SH-SY5Y (cell line): Measurements from ENCODE around the gene ANOS1.

Source experiments
- GATA2 ChIP-seq: IDR thresholded peaks from 2 replicates; pipeline ENCODE4 v1.6.1; 2011; ENCODE audit warnings: mild to moderate bottlenecking, low read depth, low read length
- GATA3 ChIP-seq: IDR thresholded peaks from 2 replicates; pipeline ENCODE4 v1.6.1; 2011; ENCODE audit warnings: low read depth, mild to moderate bottlenecking, low read length, moderate library complexity

ANOS1 gene

GRCh38 chrX:8728932-8729535, 2.9 kb downstream of the ANOS1 start:
- TF ChIP-seq GATA2 (no peak), GATA3 (no peak)

GRCh38 chrX:8726031-8726652, 5.8 kb downstream of the ANOS1 start:
- TF ChIP-seq GATA3 (no peak), GATA2 (0 out of 2 replicates have a peak, but pooled peaks have one; percentile 38)

DNA sequence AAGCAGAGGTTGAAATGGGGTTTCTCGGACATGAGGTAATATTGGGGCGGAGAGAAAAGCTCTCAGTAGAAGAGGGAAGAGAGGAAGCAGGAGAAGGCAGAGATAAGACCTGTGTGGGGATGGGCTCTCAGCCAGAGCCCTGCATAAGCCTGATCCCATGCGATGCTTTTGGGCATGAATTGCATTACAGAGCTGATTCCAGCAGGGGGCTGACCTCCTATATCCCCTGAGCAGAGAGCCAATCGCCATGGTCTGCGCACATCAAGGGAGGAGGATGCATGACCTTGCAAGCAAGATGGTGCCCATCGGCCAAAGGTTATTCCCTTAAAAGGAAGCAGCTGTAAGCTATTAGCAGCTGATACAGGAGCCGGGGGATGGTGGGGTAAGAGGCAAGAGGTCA, 7.6 kb downstream of the ANOS1 start:
- no peak for TF ChIP-seq GATA3
- TF ChIP-seq GATA2 = no peak

GRCh38 chrX:8721536-8721935, 10.4 kb downstream of the ANOS1 start:
- TF ChIP-seq GATA2 (no peak), GATA3 (no peak)

DNA sequence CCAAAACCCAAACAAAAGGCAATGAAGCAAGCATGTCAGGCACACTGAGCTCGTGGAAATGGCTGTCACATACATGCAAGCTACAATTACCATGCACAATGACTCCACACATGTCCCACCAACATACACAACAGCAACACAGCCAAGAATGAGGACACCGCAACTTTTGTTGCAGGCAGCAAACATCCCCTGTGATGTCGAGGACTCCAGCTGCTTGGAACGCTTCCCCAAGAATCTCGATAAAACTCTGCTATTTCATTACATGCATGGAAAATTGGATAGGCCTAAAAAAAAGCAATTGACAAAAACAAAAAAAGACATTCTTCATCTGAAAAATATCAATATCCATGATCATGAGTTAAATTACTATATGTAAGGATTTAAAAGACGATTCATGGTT, 11.8 kb downstream of the ANOS1 start:
- TF ChIP-seq GATA3 (no peak), GATA2 (no peak)

GRCh38 chrX:8717354-8717753, 14.6 kb downstream of the ANOS1 start:
- TF ChIP-seq GATA2 = no peak
- no peak for TF ChIP-seq GATA3

DNA sequence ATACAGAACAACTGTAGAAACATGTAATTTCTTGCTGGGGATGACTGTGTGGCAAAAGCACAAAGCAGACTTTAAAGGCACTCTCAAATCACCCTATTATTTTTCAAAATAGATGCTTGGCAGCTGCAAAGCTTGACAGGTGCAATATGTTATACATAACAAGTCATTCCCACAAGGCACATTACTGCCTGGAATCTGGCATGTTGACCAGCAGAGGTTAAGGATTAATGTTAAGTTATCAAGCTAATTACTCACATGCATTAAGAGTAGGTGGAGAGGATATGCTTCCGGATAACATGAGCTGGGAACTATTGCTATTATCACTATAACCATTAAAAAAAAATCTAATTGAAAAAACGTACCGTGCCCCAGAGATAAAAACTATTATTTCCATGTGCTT, 17.8 kb downstream of the ANOS1 start:
- no peak for TF ChIP-seq GATA2
- no peak for TF ChIP-seq GATA3

GRCh38 chrX:8711401-8711800, 20.5 kb downstream of the ANOS1 start:
- TF ChIP-seq GATA2 (no peak), GATA3 (no peak)

- no peak for TF ChIP-seq GATA3
- no peak for TF ChIP-seq GATA2
These were observed 27.8 kb downstream of the ANOS1 start for GRCh38 chrX:8704184-8704583.

- TF ChIP-seq GATA2 (no peak), GATA3 (no peak)
These were observed 39.1 kb downstream of the ANOS1 start for GRCh38 chrX:8692871-8693270.

GRCh38 chrX:8689473-8689872, 42.5 kb downstream of the ANOS1 start:
- TF ChIP-seq GATA2 (no peak), GATA3 (no peak)

DNA sequence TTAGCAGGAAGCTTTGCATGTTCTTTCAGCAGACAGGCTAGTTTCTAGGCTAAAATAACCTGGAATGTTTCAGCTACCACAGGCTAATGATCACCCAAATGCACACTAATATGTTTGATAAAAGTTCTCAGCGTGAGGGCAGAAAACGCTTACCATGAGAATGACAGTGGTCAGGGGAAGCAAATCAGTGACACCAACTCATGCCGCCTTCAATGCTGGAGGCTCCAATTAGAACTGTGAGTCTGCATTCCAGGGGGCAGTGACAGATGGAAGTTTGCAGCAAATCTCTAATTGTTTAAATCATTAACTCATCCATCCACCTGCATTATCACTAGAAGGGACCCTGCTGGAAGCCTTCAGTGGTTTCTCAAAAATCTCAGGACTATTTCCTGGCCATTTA, 43.2 kb downstream of the ANOS1 start:
- TF ChIP-seq GATA3 (no peak), GATA2 (no peak)

DNA sequence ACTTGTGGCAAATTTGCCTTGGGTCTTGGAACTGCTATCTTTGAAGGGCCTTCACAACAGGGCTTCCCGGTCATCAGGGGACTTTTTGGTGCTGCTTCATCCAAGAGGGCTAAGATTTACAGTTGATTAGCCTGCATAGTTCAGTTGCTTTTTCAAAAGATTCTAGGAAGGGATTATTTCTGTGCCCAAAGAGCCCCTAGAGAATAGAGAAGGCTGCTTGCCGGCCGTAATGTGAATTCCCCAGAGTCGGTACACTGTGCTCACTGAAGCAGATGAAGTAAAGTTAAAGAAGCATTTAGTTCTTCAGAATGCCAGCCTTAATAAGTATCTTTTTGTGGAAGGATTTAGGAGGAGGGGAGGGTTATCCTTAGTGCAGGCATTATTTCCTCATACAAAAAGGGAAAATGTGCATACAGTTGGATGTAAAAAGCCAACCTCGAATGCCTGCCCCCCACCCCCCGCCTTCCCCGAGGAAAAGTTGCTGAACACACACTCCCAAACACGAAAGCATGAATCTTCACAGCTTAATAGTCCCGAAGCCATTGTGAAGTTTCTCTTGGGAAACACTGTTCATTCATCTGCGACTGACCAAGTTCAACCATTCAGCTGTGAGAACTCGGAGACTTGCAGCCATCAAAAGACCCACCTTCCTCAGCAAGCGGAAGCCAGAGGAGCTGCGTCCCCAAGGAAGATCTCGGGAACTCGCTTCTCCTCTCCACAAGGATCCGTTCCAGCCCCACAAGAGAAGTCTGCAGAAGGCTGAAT, 47.6 kb downstream of the ANOS1 start:
- TF ChIP-seq GATA2 = no peak
- no peak for TF ChIP-seq GATA3

DNA sequence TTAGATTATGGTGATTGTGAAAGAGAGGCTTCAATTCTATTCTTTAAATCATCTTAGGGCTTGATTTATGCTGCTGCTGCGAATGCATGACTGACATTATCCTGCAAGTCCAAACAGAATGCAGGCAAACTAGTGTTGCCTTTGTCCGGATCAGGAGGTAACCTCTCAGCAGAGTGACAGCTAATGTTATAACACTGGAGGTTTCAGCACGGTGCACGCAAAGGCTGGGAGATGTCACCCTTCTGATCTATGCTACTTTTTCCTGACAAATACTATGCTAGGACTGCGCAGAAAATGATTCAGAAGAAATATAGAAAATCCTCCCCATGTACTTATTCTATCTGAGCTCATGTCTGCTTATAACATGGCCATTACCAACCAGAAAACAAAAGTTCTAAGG, 48.2 kb downstream of the ANOS1 start:
- TF ChIP-seq GATA3 = no peak
- no peak for TF ChIP-seq GATA2

- TF ChIP-seq GATA2 (no peak), GATA3 (no peak)
These were observed 52.4 kb downstream of the ANOS1 start for GRCh38 chrX:8679550-8679949.

DNA sequence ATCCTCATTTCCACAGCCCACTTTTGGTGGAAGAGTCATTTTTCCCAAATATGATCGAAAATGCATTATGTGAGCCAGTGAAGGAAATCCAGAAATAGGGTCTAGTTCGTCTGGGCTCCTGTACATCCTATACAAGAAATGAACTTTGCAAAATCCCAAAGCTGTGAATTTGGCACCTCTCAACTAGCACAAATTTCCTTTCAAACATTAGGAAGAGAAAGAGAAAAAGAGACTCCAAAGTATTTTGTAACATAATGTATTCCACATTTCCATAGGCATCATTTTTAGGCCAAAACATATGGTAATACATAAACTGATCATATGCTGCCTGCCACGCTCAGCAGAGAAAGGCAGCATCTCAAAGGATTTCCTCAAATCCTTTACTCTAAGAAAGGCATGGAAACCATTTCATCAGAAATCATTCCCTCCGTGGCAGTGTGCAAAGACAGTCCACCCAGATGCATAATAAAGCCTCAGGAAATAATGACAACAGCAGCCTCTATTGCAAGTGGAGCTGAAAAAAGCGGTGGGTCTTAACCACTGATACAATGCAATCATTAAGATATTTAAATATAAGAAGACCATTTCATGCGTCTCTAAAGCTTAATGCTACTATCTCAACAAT, 56.8 kb downstream of the ANOS1 start:
- no peak for TF ChIP-seq GATA2
- TF ChIP-seq GATA3 = no peak
